ENCODE results near the gene PPP2R2B.
A peak's percentile ranks its signal among the peaks of the same experiment; 100 is the strongest.

PPP2R2B gene

DNA sequence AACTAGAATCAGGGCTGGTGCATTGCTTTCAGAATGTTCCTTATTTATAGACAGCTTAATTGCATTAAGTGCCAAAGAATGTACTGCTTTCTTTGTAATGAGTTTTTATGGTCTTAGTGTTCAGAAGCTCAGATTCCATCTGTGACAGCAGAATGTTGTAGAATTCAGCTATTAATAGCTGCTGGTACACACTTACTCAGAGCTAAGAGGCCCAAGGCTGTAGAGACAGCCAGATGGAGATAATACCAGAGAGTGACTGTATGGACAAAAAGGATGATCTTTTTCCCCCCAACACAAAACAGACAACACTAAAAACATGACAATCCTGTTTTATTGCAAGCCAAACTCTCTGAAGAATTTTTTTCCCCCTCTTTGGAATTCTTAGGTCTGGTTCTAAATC is 50.2 kb downstream of the PPP2R2B start:
- no peak for DNase-seq (ENCODE audit: extremely low spot score)
- POLR2A ChIA-PET: no interaction called here
- CTCF ChIA-PET: no interaction called here
- TF ChIP-seq FOXK2 (IDR thresholded peaks at IDR 0.05) (no peak), ARNT (IDR thresholded peaks at IDR 0.05) (no peak), ELF4 (IDR thresholded peaks at IDR 0.05) (no peak)

DNA sequence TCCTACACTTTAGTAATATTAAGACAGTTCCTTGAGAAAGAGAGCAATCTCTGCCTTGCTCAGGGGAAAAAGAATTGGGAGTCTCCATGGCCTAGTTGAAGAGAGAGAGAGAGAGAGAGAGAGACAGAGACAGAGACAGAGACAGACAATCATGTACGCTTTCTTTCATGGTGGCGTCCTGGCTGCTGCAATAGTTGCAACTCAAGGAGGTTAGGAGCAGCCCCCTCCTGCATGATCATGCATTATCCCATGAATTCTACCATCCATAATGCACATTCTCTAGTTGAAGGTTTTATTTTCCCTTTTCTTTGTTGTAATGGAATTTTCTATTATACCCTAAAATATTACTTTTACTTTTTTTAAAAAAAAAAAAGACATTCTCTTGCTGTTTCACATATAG is 50.7 kb downstream of the PPP2R2B start:
- no peak for DNase-seq (ENCODE audit: extremely low spot score)
- POLR2A ChIA-PET: no interaction called here
- TF ChIP-seq SUZ12 (IDR thresholded peaks at IDR 0.05) (no peak), BHLHE40 (IDR thresholded peaks at IDR 0.05; ENCODE audit: borderline replicate concordance) (no peak), L3MBTL2 (conservative IDR thresholded peaks at IDR 0.05) (no peak), ZNF384 (IDR thresholded peaks at IDR 0.05) (no peak), CTBP1 (IDR thresholded peaks at IDR 0.05; ENCODE audit: borderline replicate concordance) (no peak), ARNT (IDR thresholded peaks at IDR 0.05) (no peak)
- CTCF ChIA-PET: no interaction called here

DNA sequence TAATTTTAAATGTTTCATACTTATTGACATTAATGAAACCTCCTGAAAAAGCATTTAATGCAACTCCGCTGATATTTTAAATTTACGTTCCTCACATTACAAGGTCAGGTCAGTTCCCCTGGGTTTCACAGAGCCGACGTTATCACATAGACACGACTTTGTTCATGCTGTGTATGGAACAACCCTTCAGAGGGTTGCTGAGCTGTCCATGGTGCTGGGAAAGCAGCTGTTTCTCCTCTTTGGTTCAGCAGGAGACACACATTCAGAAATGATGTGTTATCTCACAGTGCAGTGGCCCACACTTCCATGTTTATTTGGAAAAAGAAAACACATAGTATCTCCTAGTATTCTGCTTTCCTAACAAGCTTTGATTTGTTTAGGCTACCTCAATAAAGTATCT is 53.5 kb downstream of the PPP2R2B start:
- TF ChIP-seq ARNT (IDR thresholded peaks at IDR 0.05): no peak
- TF ChIP-seq, protein P1, sequence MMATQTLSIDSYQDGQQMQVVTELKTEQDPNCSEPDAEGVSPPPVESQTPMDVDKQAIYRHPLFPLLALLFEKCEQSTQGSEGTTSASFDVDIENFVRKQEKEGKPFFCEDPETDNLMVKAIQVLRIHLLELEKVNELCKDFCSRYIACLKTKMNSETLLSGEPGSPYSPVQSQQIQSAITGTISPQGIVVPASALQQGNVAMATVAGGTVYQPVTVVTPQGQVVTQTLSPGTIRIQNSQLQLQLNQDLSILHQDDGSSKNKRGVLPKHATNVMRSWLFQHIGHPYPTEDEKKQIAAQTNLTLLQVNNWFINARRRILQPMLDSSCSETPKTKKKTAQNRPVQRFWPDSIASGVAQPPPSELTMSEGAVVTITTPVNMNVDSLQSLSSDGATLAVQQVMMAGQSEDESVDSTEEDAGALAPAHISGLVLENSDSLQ (IDR thresholded peaks at IDR 0.05): no peak
- no peak for TF ChIP-seq FOXM1 (IDR thresholded peaks at IDR 0.05; ENCODE audit: borderline replicate concordance)
- no peak for TF ChIP-seq LEF1 (IDR thresholded peaks at IDR 0.05; ENCODE audit: borderline replicate concordance)
- no peak for TF ChIP-seq L3MBTL2 (conservative IDR thresholded peaks at IDR 0.05)
- no peak for TF ChIP-seq SP1 (IDR thresholded peaks at IDR 0.05)
- TF ChIP-seq CTBP1 (IDR thresholded peaks at IDR 0.05; ENCODE audit: borderline replicate concordance): no peak
- TF ChIP-seq ZNF384 (IDR thresholded peaks at IDR 0.05): no peak
- TF ChIP-seq SUZ12 (IDR thresholded peaks at IDR 0.05): no peak
- no peak for TF ChIP-seq HDGF (IDR thresholded peaks at IDR 0.05; ENCODE audit: borderline replicate concordance)
- TF ChIP-seq FOXK2 (IDR thresholded peaks at IDR 0.05): no peak
- no peak for TF ChIP-seq NFRKB (IDR thresholded peaks at IDR 0.05)
- no peak for TF ChIP-seq TARDBP (IDR thresholded peaks at IDR 0.05)
- TF ChIP-seq BHLHE40 (IDR thresholded peaks at IDR 0.05; ENCODE audit: borderline replicate concordance): no peak
- no peak for TF ChIP-seq FOXA1 (IDR thresholded peaks at IDR 0.05)
- peak; percentile 14 for DNase-seq (ENCODE audit: extremely low spot score)
- CTCF ChIA-PET: no interaction called here
- POLR2A ChIA-PET: no interaction called here

DNA sequence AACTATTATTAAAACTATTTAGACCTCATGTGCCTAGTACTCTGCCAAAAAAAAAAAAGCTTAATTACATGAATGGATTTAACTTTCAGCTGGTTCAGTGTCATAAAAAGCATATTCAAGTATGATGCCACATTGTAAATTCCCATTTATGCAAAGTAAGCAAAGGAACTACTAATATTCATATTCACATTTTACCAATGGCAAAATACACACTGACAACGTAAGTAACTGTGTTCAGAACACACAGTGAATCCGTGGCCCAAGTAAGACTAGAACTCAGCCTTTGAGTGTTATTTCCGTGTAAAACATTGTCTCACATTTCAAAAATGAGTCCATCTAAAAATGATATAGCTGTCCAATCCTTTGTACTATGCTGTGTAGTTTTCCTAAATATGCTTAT is 56.8 kb downstream of the PPP2R2B start:
- ChIA-PET CTCF (no interaction called here), POLR2A (no interaction called here)
- no peak for DNase-seq (ENCODE audit: extremely low spot score)
- TF ChIP-seq L3MBTL2 (conservative IDR thresholded peaks at IDR 0.05): no peak
- TF ChIP-seq BHLHE40 (IDR thresholded peaks at IDR 0.05; ENCODE audit: borderline replicate concordance): no peak
- no peak for TF ChIP-seq SUZ12 (IDR thresholded peaks at IDR 0.05)
- TF ChIP-seq, protein P1 (IDR thresholded peaks at IDR 0.05): no peak
- no peak for TF ChIP-seq NFRKB (IDR thresholded peaks at IDR 0.05)
- no peak for TF ChIP-seq ZNF384 (IDR thresholded peaks at IDR 0.05)
- no peak for TF ChIP-seq CTBP1 (IDR thresholded peaks at IDR 0.05; ENCODE audit: borderline replicate concordance)
- TF ChIP-seq TARDBP (IDR thresholded peaks at IDR 0.05): no peak
- no peak for TF ChIP-seq FOXA1 (IDR thresholded peaks at IDR 0.05)
- TF ChIP-seq ARNT (IDR thresholded peaks at IDR 0.05): no peak
- no peak for TF ChIP-seq FOXM1 (IDR thresholded peaks at IDR 0.05; ENCODE audit: borderline replicate concordance)
- no peak for TF ChIP-seq FOXK2 (IDR thresholded peaks at IDR 0.05)
- TF ChIP-seq HDGF (IDR thresholded peaks at IDR 0.05; ENCODE audit: borderline replicate concordance): no peak
- TF ChIP-seq ELF4 (IDR thresholded peaks at IDR 0.05): no peak
- no peak for TF ChIP-seq LEF1 (IDR thresholded peaks at IDR 0.05; ENCODE audit: borderline replicate concordance)
- no peak for TF ChIP-seq SP1 (IDR thresholded peaks at IDR 0.05)

DNA sequence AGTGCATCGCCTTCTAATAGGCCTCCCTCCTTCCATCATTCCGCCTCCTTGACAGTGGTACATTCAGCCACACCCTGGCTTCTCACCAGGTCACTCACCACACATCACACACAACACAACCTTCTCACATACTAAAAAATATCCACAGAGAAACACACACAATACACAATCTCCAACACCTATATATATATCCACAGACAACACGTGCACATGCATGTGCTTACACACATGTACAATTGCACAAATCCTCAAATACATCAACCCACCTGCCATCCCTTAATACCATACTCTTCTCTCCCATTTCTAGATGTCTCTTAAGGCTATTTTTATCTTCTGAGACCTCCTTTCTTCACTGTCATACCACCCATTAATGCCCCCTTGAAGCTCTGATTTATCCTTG is 57.6 kb downstream of the PPP2R2B start:
- CTCF ChIA-PET: no interaction called here
- TF ChIP-seq, protein P1 (IDR thresholded peaks at IDR 0.05): no peak
- no peak for TF ChIP-seq LEF1 (IDR thresholded peaks at IDR 0.05; ENCODE audit: borderline replicate concordance)
- no peak for DNase-seq (ENCODE audit: extremely low spot score)
- POLR2A ChIA-PET: no interaction called here

DNA sequence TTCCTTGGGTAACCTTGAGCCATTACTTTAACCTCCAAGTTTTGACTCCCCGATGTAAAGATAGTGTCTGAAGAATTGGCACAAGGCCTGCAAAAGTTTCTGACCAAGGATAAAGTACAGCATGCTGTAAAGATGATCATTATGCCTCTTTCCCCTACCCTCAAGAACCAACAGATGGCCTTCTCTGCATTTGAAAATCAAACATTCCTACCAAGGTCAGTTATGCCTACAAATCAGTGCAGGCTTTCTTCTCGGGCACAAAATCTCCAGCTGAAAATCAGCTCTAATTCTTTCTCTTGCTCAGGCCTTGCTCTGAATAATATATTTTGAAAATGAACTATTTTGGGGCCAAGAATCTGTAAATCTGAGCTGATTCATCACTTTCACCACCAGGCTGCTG is 59.7 kb downstream of the PPP2R2B start:
- no peak for DNase-seq (ENCODE audit: extremely low spot score)
- TF ChIP-seq SP1 (IDR thresholded peaks at IDR 0.05) (no peak), SUZ12 (IDR thresholded peaks at IDR 0.05) (no peak), ELF4 (IDR thresholded peaks at IDR 0.05) (no peak), LEF1 (IDR thresholded peaks at IDR 0.05; ENCODE audit: borderline replicate concordance) (no peak), CTBP1 (IDR thresholded peaks at IDR 0.05; ENCODE audit: borderline replicate concordance) (no peak)
- POLR2A ChIA-PET: no interaction called here
- CTCF ChIA-PET: interaction anchor here (0.7 kb wide), 1 partner anchor 189 kb away, joined by 3 read pairs; no protein-coding TSS in a partner anchor

DNA sequence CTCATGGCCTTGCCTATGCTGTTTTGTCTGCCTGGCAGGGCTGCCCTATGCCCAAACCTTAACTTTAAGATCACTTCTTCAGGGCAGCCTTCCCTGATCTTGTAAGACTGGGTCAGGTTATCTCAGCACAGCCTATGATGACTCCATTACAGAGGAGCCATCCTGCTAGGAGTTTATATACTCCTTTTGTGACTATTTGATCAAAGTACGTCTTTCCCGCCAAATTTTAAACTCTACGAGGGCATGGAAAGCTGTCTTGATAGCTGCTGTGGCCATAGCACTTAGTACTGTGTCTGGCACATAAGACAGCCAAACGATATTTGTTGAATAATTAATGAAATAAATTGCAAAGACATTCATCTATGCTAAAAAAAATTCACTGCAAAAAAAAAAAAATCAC is 60.6 kb downstream of the PPP2R2B start:
- ChIA-PET CTCF (interaction anchor here (0.7 kb wide), 1 partner anchor 188 kb away, joined by 3 read pairs; no protein-coding TSS in a partner anchor), POLR2A (no interaction called here)
- DNase-seq (ENCODE audit: extremely low spot score): no peak

More for the DNA sequence above, 60.6 kb downstream of the PPP2R2B start:
- TF ChIP-seq LEF1 (IDR thresholded peaks at IDR 0.05; ENCODE audit: borderline replicate concordance): no peak
- no peak for TF ChIP-seq ZNF384 (IDR thresholded peaks at IDR 0.05)
- TF ChIP-seq TARDBP (IDR thresholded peaks at IDR 0.05): no peak
- no peak for TF ChIP-seq FOXM1 (IDR thresholded peaks at IDR 0.05; ENCODE audit: borderline replicate concordance)
- no peak for TF ChIP-seq ARNT (IDR thresholded peaks at IDR 0.05)
